ENCODE data around the gene CDH26. TPM values are rescaled to one million over a fixed set of nuclear protein-coding genes. Genes with fewer than 3 reads are reported as not detected.

CDH26 gene
- total and polyA plus RNA-seq, 9 of the 15 experiments (the other 6 are each of a cell fraction or from before 2014, with no cell fraction given) = 0.07 to 0.13 (median 0.10) TPM; not detected in 4

- TF ChIP-seq, protein P1, sequence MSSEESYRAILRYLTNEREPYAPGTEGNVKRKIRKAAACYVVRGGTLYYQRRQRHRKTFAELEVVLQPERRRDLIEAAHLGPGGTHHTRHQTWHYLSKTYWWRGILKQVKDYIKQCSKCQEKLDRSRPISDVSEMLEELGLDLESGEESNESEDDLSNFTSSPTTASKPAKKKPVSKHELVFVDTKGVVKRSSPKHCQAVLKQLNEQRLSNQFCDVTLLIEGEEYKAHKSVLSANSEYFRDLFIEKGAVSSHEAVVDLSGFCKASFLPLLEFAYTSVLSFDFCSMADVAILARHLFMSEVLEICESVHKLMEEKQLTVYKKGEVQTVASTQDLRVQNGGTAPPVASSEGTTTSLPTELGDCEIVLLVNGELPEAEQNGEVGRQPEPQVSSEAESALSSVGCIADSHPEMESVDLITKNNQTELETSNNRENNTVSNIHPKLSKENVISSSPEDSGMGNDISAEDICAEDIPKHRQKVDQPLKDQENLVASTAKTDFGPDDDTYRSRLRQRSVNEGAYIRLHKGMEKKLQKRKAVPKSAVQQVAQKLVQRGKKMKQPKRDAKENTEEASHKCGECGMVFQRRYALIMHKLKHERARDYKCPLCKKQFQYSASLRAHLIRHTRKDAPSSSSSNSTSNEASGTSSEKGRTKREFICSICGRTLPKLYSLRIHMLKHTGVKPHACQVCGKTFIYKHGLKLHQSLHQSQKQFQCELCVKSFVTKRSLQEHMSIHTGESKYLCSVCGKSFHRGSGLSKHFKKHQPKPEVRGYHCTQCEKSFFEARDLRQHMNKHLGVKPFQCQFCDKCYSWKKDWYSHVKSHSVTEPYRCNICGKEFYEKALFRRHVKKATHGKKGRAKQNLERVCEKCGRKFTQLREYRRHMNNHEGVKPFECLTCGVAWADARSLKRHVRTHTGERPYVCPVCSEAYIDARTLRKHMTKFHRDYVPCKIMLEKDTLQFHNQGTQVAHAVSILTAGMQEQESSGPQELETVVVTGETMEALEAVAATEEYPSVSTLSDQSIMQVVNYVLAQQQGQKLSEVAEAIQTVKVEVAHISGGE (CRISPR knock-in tag; IDR thresholded peaks at IDR 0.05) = peak in 1 of 3 experiments; percentile 14; a peak in 1 of 6 replicates
- TF ChIP-seq ZNF197 (CRISPR knock-in tag; IDR thresholded peaks at IDR 0.05; ENCODE audit: low read depth) (no peak), RUNX1 (IDR thresholded peaks at IDR 0.05; ENCODE audit: low read depth) (no peak), FOS (IDR thresholded peaks at IDR 0.05; ENCODE audit: extremely low read depth, insufficient read length) (no peak), ZNF444 (CRISPR knock-in tag; IDR thresholded peaks at IDR 0.05) (no peak), ZC3H4 (CRISPR knock-in tag; IDR thresholded peaks at IDR 0.05; ENCODE audit: borderline replicate concordance) (no peak), U2AF1 (optimal IDR thresholded peaks at IDR 0.05; ENCODE audit: low read depth, low read length) (no peak), ZNF133 (CRISPR knock-in tag; IDR thresholded peaks at IDR 0.05) (no peak)
- TF ChIP-seq, protein P2, sequence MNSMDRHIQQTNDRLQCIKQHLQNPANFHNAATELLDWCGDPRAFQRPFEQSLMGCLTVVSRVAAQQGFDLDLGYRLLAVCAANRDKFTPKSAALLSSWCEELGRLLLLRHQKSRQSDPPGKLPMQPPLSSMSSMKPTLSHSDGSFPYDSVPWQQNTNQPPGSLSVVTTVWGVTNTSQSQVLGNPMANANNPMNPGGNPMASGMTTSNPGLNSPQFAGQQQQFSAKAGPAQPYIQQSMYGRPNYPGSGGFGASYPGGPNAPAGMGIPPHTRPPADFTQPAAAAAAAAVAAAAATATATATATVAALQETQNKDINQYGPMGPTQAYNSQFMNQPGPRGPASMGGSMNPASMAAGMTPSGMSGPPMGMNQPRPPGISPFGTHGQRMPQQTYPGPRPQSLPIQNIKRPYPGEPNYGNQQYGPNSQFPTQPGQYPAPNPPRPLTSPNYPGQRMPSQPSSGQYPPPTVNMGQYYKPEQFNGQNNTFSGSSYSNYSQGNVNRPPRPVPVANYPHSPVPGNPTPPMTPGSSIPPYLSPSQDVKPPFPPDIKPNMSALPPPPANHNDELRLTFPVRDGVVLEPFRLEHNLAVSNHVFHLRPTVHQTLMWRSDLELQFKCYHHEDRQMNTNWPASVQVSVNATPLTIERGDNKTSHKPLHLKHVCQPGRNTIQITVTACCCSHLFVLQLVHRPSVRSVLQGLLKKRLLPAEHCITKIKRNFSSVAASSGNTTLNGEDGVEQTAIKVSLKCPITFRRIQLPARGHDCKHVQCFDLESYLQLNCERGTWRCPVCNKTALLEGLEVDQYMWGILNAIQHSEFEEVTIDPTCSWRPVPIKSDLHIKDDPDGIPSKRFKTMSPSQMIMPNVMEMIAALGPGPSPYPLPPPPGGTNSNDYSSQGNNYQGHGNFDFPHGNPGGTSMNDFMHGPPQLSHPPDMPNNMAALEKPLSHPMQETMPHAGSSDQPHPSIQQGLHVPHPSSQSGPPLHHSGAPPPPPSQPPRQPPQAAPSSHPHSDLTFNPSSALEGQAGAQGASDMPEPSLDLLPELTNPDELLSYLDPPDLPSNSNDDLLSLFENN (IDR thresholded peaks at IDR 0.05; ENCODE audit: low read depth in 2 of 2, low read length in 2 of 2) = no peak
- TF ChIP-seq, protein P3, sequence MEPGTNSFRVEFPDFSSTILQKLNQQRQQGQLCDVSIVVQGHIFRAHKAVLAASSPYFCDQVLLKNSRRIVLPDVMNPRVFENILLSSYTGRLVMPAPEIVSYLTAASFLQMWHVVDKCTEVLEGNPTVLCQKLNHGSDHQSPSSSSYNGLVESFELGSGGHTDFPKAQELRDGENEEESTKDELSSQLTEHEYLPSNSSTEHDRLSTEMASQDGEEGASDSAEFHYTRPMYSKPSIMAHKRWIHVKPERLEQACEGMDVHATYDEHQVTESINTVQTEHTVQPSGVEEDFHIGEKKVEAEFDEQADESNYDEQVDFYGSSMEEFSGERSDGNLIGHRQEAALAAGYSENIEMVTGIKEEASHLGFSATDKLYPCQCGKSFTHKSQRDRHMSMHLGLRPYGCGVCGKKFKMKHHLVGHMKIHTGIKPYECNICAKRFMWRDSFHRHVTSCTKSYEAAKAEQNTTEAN (CRISPR knock-in tag; IDR thresholded peaks at IDR 0.05) = no peak
- TF ChIP-seq, protein P4, sequence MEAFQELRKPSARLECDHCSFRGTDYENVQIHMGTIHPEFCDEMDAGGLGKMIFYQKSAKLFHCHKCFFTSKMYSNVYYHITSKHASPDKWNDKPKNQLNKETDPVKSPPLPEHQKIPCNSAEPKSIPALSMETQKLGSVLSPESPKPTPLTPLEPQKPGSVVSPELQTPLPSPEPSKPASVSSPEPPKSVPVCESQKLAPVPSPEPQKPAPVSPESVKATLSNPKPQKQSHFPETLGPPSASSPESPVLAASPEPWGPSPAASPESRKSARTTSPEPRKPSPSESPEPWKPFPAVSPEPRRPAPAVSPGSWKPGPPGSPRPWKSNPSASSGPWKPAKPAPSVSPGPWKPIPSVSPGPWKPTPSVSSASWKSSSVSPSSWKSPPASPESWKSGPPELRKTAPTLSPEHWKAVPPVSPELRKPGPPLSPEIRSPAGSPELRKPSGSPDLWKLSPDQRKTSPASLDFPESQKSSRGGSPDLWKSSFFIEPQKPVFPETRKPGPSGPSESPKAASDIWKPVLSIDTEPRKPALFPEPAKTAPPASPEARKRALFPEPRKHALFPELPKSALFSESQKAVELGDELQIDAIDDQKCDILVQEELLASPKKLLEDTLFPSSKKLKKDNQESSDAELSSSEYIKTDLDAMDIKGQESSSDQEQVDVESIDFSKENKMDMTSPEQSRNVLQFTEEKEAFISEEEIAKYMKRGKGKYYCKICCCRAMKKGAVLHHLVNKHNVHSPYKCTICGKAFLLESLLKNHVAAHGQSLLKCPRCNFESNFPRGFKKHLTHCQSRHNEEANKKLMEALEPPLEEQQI (IDR thresholded peaks at IDR 0.05) = no peak
These were observed 19.0 kb upstream of the CDH26 start (continued) for GRCh38 chr20:59939052-59939878.
